GM12874 (cell line): ENCODE data around the gene HOXB7.

ENCODE experiments used
- TF ChIP-seq, protein P1 (sequence below): IDR thresholded peaks from 2 replicates; pipeline ENCODE4 v1.5.1; 2011; ENCODE audit warnings: low read depth, mild to moderate bottlenecking, control low read depth, low read length, moderate library complexity; ENCODE audit not compliant: insufficient read depth

The HOXB7 gene

DNA sequence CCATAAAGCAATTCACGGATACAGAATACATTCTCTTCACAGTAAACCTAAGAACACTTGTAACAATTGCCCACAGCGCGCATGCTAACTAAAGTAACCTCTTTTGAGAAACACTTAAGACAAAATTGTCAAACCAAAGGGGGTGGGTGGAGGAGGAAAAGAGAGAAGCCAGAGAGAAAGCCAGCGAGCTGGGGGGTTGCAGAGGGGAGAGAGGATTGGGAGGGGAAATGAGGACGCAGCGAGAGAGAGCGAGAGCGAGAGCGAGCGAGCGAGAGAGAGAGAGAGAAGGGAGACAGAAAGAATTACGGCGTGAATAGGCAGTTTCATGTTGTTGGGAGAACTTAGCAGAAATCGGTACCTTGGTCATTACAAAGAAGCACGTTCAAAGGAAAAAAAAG lies 1.6 kb upstream of the HOXB7 start:
- TF ChIP-seq, protein P1, sequence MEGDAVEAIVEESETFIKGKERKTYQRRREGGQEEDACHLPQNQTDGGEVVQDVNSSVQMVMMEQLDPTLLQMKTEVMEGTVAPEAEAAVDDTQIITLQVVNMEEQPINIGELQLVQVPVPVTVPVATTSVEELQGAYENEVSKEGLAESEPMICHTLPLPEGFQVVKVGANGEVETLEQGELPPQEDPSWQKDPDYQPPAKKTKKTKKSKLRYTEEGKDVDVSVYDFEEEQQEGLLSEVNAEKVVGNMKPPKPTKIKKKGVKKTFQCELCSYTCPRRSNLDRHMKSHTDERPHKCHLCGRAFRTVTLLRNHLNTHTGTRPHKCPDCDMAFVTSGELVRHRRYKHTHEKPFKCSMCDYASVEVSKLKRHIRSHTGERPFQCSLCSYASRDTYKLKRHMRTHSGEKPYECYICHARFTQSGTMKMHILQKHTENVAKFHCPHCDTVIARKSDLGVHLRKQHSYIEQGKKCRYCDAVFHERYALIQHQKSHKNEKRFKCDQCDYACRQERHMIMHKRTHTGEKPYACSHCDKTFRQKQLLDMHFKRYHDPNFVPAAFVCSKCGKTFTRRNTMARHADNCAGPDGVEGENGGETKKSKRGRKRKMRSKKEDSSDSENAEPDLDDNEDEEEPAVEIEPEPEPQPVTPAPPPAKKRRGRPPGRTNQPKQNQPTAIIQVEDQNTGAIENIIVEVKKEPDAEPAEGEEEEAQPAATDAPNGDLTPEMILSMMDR = no peak

DNA sequence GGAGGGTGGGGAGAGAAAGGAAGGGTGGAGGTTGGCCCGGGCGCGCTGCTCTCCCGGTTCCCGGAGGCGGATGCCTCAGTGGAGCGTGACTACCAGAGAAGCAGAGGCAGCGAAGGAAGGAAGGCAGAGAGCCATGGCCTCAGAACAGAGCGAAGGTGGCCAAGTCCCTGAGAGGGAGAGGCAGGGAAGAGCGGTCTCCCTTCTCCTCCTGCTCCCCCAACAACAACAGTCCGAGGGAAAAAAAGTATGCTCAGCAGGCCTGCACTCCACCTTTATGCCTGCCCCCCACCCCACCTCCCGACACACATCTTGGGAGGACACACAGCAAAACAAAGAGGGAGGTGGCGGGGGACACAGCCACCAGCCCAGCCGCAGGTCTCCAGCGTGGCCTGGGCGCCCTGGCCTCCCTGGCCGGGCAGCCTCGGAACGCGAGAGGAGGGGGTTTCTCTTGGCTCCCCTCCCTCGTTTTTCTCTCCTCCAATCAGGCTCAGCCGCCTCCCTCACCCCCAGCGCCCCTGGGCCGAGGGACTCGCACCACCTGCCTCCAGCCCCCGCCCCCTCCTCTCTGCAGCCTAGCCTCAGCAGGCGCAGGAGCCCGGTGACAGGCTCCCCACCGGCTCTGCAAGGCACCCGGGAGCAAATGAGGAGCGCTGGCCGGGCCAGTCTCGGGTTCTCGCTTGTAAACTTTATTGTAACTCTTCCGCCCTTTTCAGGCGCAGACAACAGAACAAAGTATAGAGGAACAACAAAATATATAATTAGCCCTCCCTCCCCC lies 1.1 kb upstream of the HOXB7 start:
- TF ChIP-seq, protein P1 = no peak

DNA sequence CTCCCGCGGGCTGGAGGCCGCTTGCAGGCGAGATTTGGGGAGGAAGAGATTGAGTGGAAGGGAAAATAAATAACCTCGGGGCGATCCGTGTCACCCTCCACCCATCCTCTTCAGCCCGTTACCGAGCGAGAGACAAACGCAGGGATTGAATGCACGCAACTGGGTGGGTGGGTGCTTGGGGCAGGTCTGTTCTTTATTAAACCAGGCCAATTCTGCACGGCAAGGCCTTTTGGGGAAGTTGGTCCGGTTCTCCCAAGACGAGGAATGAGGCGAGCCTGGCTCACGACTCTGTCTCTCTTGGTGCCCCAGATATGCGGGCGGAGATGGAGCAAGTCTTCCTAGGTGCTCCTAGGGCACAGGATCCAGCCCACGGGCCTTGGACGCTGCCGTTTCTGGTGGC lies 396 bp upstream of the HOXB7 start:
- TF ChIP-seq, protein P1 = no peak

DNA sequence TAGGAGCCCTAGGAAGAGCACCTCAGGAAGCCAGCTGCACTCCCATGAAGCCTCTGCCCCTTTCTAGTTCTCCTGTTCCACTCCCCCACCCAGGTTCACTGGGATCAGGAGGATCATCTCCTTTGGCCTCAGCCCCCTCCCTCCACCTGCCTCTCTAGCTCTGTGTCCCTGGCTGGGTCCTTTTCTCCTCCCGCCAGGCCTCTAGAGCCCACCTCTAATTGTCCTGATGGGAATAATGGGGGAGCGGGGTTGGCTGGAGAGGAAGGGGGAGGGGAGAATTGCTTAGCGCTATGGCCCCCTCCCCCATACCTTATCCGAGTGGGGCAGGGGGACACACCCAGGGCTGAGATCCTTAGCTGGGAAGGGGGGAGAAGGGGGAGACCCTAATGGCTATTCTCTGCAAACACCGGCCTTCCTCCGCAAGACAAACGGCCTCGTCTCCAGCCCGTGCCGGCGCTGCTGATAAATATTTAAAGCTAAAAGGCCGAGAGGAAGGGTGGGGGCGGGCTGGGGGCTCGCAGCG lies 997 bp downstream of the HOXB7 start:
- TF ChIP-seq, protein P1 = no peak

DNA sequence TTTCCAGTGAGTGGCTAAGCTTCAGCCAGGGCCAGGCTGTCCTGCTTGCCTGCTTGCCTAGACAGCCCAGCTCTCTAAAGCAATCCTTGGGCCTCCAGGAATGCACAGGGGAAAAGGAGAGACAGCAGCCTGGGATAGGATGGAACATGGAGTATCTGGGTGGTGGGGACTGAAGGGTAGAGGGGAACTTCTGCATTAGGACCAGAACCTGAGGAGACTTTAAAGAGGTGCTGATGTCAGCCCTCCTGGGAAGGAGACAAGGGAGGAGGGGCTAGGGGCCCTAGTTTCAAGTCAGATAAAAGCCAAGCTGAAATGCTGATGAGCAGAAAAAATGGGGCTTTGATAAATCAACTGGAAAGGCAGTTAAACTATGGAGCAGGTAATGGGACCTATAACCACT lies 1.8 kb downstream of the HOXB7 start:
- TF ChIP-seq, protein P1 = no peak

DNA sequence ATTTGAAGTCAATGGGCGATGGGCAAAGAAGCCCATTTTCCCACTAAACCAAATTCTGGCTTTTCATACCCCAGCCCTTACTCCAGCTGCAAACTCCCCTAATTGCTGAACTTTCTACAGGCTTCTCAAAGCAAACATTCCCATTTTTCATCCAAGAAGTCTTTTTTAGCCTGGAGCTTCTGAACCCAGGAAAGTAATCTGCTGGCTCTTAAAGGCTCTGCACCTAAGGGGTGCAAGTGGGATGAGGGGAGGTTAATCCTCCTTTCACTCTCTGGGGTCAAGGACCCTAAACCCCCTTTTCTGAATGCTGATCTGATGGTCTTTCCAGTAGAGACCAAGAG lies 2.4 kb downstream of the HOXB7 start:
- TF ChIP-seq, protein P1 = no peak

DNA sequence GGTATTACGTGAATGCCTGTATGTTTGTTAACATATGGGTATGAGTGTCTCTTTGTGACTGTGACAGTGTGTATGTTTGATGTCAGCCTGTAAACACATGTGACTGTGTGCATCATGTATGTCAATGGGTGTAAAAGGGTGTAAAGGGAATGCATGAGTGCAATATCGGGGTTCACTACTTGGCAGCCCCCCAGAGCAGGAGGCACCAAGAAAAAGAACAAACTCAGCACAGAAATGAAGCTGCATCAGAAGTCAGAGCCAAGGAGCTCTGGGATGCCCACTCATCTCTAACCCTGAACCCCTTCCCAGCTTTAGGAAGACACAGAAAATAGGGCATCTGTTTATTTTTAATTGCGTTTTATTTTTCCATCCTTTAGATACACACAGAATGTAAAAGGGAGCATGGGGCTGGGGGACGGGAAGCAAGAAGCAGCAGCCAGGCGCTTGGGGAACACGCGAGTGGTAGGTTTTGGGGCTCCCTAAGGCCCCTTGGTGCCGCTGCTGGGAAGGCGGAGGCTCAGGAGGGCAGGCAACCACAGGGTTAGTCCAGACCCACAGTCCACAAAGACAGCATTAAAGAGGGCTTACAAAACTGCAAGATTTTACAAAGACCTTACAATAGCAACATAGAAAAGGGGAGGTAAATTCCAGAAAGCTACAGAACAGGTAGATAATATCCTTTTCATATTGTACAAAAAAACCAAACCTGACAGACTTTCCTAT lies 3.8 kb downstream of the HOXB7 start:
- TF ChIP-seq, protein P1 = no peak
